Naive thymus-derived CD8-positive, alpha-beta T cell (primary cell): ENCODE data around the gene NDUFV1. TPM values are rescaled to one million over a fixed set of nuclear protein-coding genes. Genes with fewer than 3 reads are reported as not detected.
A peak's percentile ranks its signal among the peaks of the same experiment; 100 is the strongest.

Experiments used
- ATAC-seq, 2 donors: fragments of 150-1000 bp; cut with Tn5 transposase in 1 of 2; sonication (Bioruptor Pico), chemical (Tn5 transposase) in 1 of 2; 1 replicate in 1 of 2; 2 replicates in 1 of 2; pipeline ENCODE4 v1.10.0; 2021; ENCODE audit warnings: mild to moderate bottlenecking in 2 of 2, moderate library complexity in 2 of 2
- POLR2A ChIA-PET: fragments of 350-600 bp; sonication (Branson Sonifier 250); formaldehyde crosslinking; loops from one replicate; lab custom pipeline; 2021; ENCODE audit warnings: antibody characterized with exemption; lab: Charles Lee
- DNase-seq, 10 donors: peaks; one replicate each; pipeline versions ENCODE4 v3.0.0 to v3.0.0-alpha.2; 2020 to 2022
- H3K27ac Mint-ChIP-seq, 10 donors: one replicate each; pipeline ENCODE4 v1.8.0; 2020 to 2022; ENCODE audit warnings: mild to moderate bottlenecking in 10 of 10, mixed read lengths in 10 of 10, moderate library complexity in 4 of 10, inconsistent platforms in 1 of 10
- H3K27me3 Mint-ChIP-seq, 5 donors: one replicate each; pipeline ENCODE4 v1.8.0; 2021 to 2022; ENCODE audit warnings: mixed read lengths in 5 of 5
- H3K36me3 Mint-ChIP-seq, 3 donors: one replicate each; pipeline ENCODE4 v1.8.0; 2020 to 2022; ENCODE audit warnings: mixed read lengths in 3 of 3, mild to moderate bottlenecking in 2 of 3, inconsistent platforms in 1 of 3
- H3K4me1 Mint-ChIP-seq, 4 donors: one replicate each; pipeline ENCODE4 v1.8.0; 2021 to 2022; ENCODE audit warnings: mixed read lengths in 4 of 4
- H3K4me3 Mint-ChIP-seq, 10 donors: one replicate each; pipeline ENCODE4 v1.8.0; 2020 to 2022; ENCODE audit warnings: mild to moderate bottlenecking in 10 of 10, mixed read lengths in 10 of 10, moderate library complexity in 6 of 10, inconsistent platforms in 1 of 10
- H3K9me3 Mint-ChIP-seq, 9 donors: one replicate each; pipeline ENCODE4 v1.8.0; 2020 to 2022; ENCODE audit warnings: mixed read lengths in 9 of 9, mild to moderate bottlenecking in 3 of 9, inconsistent platforms in 1 of 9, moderate library complexity in 1 of 9
- polyA plus RNA-seq, 3 donors: library from polyadenylated mRNA; unstranded; fragments of 300-500 nt; fragmentation: Illumina TruSeq; gene quantifications; one replicate each; pipeline ENCODE4 v1.2.3, GENCODE V29; 2021
- total RNA-seq, 8 experiments: library from RNA in 2 of 8; stranded (reverse) in 2 of 8; gene quantifications; one replicate each; pipeline ENCODE4 v1.2.3 and lab custom pipeline; 2021 to 2026

Gene NDUFV1
- total and polyA plus RNA-seq, 5 experiments from 2014 or later: 122 to 199 (median 123) TPM

DNA sequence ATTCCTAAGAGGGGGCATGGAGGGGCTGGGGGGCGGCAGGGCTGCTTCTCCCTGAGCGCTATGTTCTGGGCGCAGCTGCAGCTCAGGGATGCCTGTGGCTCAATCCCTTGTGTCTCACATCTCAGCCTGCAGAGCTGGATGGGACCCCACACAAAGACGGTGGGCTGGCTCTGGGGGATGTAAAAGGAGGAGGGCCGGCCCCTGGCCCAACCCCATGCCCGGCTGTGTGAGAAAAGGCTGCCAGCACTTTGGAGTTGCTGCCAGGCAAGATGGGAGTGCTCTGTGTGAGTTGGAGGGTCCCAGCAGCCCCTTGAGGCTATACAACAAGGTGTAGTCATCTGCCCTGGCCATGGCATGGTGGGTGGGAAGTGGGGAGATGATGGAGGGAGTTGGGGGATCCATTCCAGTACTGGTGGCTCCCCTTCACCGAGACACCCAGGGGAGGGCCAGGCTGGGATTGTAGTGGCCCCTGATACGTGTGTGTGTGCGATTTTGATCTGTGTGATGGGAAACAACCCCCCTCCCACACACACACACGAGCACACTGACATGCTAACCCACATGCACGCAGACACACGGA, 34.1 kb downstream of the NDUFV1 start:
- H3K27me3 Mint-ChIP-seq: peaks cover 0 to 3% (median 0%) of the 10 kb centered on the region in 5 donors
- peaks cover 0 to 10% (median 4%) of the 10 kb centered on the region in 4 donors for H3K4me1 Mint-ChIP-seq
- H3K4me3 Mint-ChIP-seq: no peak overlapping the region
- H3K36me3 Mint-ChIP-seq: no peaks in the 10 kb centered on the region
- POLR2A ChIA-PET: no interaction called here
- no peaks in the 10 kb centered on the region for H3K9me3 Mint-ChIP-seq
- ATAC-seq: no peak
- DNase-seq: no peak
- no peak overlapping the region for H3K27ac Mint-ChIP-seq

DNA sequence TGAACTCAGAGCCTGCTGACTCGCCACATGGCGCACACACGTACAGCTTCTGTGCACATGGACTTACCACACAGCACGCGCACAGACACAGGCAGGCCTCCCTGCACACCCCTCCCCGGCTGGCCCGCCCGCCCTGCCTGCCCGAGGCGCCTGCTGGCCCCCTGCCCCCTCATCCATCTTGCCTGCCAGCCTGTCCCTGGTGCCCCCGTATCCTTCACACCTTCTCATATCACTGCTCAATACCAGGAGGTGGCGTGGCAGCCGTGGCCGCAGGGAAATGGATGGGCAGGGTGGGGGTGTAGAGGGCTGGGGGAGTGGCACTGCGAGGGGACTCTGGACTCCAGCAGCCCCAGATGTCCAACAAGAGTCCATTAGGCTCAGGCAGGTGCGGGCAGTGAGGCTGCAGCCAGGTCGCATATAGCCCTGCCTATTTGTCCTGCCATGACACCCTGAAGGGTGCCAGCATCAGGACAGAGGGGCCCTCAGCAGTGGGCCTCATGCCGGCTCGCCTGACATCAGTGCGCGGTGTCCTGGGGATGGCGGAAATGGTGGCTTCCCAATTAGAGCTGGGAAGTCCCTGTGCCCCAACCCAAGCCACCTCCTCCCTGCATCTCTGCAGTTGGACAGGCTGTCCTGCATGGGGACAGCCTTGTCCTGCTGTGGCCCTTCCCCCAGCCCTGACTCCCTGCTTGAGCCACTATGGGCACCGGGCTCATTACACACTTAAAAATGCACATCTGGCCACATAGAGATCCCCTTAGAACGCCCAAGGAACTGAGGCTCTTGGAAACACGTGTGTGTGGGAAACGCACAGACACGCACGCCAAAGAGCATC, 34.8 kb downstream of the NDUFV1 start:
- no peak overlapping the region for H3K27ac Mint-ChIP-seq
- H3K4me1 Mint-ChIP-seq: peaks cover 6 to 17% (median 11%) of the 10 kb centered on the region in 4 donors
- H3K4me3 Mint-ChIP-seq: no peak overlapping the region
- POLR2A ChIA-PET: no interaction called here
- DNase-seq (no peak), ATAC-seq (no peak)
- H3K27me3 Mint-ChIP-seq: peaks cover 0 to 3% (median 0%) of the 10 kb centered on the region in 5 donors
- H3K9me3 Mint-ChIP-seq: no peaks in the 10 kb centered on the region
- no peaks in the 10 kb centered on the region for H3K36me3 Mint-ChIP-seq

DNA sequence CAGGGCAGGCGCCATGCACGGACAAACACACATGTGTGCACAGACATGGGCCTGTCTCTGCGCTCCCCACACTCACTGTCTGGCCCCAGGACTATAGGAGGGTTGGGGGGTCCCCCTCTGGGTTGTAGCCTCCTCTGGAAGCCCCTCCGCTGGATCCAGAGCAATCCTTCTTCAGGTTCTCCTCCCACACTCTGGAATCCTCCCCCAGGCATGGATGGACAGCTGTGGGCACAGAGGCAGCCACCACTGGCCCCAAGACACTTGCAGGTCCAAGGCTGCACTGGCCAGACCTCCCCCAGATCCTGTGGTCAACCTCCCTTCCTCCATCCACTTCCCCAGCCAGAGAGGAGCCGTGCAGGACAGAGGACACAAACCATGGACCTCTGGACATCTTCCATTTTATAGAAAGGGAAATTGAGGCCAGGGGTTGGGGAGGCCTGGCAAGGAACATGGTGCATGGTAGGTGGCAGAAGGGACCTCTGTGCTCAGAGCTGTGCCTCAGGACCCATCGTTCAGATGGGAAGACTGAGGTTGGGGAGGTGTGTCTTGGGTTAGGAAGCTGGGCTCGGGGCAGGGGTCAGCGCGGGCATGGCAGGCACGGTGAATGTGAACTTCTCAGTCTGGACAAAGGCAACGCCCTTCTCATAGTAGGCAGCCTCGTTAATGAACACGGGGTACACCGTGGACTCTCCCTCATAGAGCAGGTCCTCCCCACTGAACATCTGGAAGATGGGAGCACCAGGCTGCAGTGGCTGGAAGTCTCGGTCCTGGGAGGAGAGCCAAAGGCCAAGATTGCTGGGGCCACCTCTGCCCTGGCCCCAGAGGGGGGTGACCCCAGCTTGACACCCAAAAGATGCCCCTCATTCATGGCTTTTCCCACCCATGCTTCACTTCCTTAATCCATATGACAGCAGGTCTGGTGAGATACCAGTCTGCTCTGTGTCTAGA, 35.7 kb downstream of the NDUFV1 start:
- ATAC-seq: no peak
- Mint-ChIP-seq H3K36me3 (no peaks in the 10 kb centered on the region), H3K27ac (peak overlapping the region in 1 of 10 donors; percentile 41), H3K9me3 (no peaks in the 10 kb centered on the region), H3K4me1 (peaks cover 12 to 25% (median 19%) of the 10 kb centered on the region in 4 donors), H3K27me3 (peaks cover 0 to 3% (median 0%) of the 10 kb centered on the region in 5 donors), H3K4me3 (no peak overlapping the region)
- DNase-seq: no peak
- POLR2A ChIA-PET: interaction anchor here (1.3 kb wide), 2 partner anchors 10 to 58 kb away, joined by 3 read pairs; partner anchors contain the start of gene GSTP1

DNA sequence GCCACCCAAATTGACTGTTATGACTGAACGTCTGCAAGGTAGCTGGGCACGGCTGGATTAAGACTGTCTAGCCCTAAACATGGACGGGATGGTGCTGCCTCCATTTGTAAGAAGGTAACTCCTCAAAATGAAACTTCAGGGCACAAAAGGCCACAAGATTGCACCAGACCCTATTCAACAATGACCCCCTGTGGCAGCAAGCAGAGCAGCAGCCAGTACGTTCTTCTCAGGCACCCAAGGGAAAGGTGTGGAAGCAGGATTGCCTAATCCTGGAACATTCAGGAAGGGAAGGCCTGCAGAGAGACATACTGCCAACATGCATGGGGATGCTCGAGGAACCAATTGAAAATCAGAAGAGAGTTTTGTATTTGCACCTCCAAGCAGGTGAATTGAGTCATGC, 37.3 kb downstream of the NDUFV1 start:
- Mint-ChIP-seq H3K4me3 (peak overlapping the region in 1 of 10 donors; percentile 52), H3K9me3 (no peaks in the 10 kb centered on the region), H3K27me3 (peaks cover 0 to 3% (median 0%) of the 10 kb centered on the region in 5 donors), H3K36me3 (no peaks in the 10 kb centered on the region), H3K4me1 (peaks cover 15 to 41% (median 34%) of the 10 kb centered on the region in 4 donors), H3K27ac (peak overlapping the region in 1 of 10 donors; percentile 29)
- DNase-seq (no peak), ATAC-seq (no peak)
- POLR2A ChIA-PET: interaction anchor here (8.6 kb wide), 1 partner anchor 13 kb away, joined by 61 read pairs; the partner anchor contains the start of gene NUDT8

DNA sequence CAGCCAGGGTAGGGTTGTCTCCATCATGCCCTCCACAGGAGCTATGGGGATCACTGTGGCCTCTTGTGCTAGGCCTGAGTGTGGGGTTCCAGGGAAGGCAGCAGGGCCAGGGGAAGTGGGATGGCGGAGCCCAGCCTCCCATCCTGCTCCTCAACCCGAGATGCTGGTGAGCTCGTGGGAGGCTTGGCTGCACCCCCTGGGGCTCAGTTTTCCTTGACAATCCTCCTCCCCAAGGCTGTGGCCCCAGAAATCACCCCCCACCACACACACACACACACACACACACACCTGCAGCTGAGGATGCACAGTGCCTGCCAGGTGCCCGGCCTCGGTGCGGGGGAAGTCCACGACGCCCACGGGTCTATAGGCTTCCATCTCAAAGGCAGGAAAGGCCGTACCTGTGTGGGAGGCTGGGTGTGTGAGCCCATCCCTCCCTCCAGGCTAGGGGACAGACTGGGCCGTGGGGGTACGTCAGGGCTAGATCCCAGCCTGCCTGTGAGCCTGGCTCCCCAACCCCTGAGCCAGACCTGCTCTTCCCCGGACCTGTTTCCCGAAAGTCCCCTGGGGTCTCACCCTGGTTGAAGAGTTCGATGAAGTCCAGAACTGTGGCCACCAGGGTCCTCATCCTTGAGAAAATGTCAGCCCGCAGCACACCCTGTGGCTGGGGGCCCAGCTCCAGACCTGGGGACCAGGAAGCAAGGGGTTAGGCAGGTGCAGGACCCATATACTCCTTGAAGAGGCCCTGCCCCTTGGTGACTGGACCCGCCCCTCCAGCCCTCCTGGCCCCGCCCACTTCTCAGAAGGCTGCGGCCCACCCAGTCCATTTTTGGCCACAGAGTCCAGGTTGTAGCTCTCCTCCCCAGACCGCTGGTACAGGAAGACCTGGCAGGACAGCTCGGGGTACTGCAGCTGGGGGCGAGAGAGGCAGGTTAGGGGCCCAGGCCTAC, 38.0 kb downstream of the NDUFV1 start:
- Mint-ChIP-seq H3K36me3 (no peaks in the 10 kb centered on the region), H3K4me3 (no peak overlapping the region), H3K27ac (no peak overlapping the region), H3K27me3 (peaks cover 0 to 3% (median 0%) of the 10 kb centered on the region in 5 donors), H3K4me1 (peaks cover 17 to 48% (median 41%) of the 10 kb centered on the region in 4 donors), H3K9me3 (no peaks in the 10 kb centered on the region)
- DNase-seq (no peak), ATAC-seq (no peak)
- POLR2A ChIA-PET: interaction anchor here (8.6 kb wide), 1 partner anchor 14 kb away, joined by 61 read pairs; the partner anchor contains the start of gene NUDT8

- Mint-ChIP-seq H3K36me3 (no peaks in the 10 kb centered on the region), H3K27me3 (no peaks in the 10 kb centered on the region), H3K4me3 (peak overlapping the region in 9 of 10 donors; percentile 41 to 80 (median 69)), H3K9me3 (no peaks in the 10 kb centered on the region), H3K27ac (peak overlapping the region in 7 of 10 donors; percentile 14 to 89 (median 42)), H3K4me1 (peaks cover 19 to 55% (median 49%) of the 10 kb centered on the region in 4 donors)
- no peak for DNase-seq
- POLR2A ChIA-PET: interaction anchor here (0.6 to 8.6 kb wide), 2 partner anchors 15 to 251 kb away, joined by 5 to 61 read pairs; partner anchors contain the start of gene NUDT8
- no peak for ATAC-seq
These were observed 39.1 kb downstream of the NDUFV1 start for GRCh38 chr11:67645521-67646461.

DNA sequence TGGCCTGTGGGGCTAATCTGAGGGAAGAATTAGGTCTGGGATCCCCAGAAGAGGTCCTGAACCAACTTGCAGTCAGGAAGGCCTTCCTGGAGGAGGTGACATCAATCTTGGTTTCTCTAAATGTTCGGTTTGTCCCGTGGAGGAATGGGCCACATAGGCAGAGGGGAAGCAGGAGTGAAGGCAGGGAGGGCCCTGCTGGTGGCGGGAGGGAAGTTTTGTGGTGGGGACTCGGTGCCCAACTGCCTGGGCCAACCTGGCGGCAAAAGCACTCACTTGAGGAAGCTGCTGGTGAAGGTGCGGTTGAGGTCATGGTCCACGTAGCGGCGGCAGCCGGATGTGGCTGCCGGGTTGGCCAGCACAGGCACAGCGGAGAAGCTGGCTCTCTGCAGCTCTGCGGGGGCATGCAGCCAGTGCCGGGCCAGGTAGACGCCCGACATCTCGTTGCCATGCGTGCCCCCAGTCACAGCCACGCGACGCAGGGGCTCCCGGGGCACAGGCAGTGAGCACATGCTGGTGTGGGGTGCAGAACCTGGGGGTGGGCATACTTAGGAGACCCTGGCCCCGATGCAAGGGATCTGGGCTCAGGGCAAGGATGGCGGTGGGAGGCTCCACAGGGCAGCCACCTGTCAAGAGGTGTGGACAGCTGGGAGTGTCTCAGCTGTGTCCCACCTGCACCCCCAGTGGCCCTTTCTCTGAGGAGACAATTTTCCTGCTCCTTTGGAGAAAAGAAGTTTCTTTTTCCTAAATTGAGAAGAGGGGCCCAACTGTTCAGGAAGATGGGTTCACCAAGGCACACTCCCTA, 40.0 kb downstream of the NDUFV1 start:
- H3K4me1 Mint-ChIP-seq: peaks cover 19 to 59% (median 50%) of the 10 kb centered on the region in 4 donors
- POLR2A ChIA-PET: interaction anchor here (0.6 to 8.6 kb wide), 3 partner anchors 16 to 376 kb away, joined by 3 to 61 read pairs (median 5); partner anchors contain the start of gene NUDT8

DNA sequence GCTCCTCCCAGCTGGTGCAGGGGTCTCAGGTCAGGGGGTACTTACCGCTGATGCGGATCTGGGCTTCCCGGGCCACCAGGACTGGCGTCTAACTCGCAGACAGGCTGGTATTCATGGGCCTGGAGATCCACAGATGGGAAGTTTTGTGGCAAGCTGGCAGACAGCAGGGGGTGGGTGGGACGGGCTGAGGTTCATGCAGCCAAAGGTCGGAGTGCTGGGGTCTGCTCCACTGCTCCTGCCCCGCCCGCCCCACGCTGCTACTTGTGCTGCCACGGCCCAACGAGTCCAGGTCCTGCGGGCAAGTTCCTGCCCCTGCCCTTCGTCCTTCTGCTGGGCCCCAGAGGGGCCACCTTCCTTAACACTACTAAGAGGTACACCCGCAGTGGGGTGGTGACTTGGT, 40.7 kb downstream of the NDUFV1 start:
- DNase-seq: no peak
- H3K4me3 Mint-ChIP-seq: peak overlapping the region in 5 of 10 donors; percentile 33 to 54 (median 43)
- H3K27ac Mint-ChIP-seq: peak overlapping the region in 2 of 10 donors; percentile 40 to 66
- peaks cover 19 to 59% (median 50%) of the 10 kb centered on the region in 4 donors for H3K4me1 Mint-ChIP-seq
- H3K9me3 Mint-ChIP-seq: no peaks in the 10 kb centered on the region
- no peaks in the 10 kb centered on the region for H3K36me3 Mint-ChIP-seq
- ATAC-seq: no peak
- POLR2A ChIA-PET: interaction anchor here (1.3 to 8.6 kb wide), 2 partner anchors 17 to 377 kb away, joined by 3 to 61 read pairs; partner anchors contain the start of gene NUDT8
- no peaks in the 10 kb centered on the region for H3K27me3 Mint-ChIP-seq

More for the DNA sequence above, 40.0 kb downstream of the NDUFV1 start:
- no peaks in the 10 kb centered on the region for H3K36me3 Mint-ChIP-seq
- H3K9me3 Mint-ChIP-seq: no peaks in the 10 kb centered on the region
- H3K27ac Mint-ChIP-seq: peak overlapping the region in 9 of 10 donors; percentile 10 to 89 (median 41)
- H3K27me3 Mint-ChIP-seq: no peaks in the 10 kb centered on the region
- DNase-seq (peak in 7 of 10 donors; percentile 19 to 39 (median 31)), ATAC-seq (peak; percentile 28 to 37)
- H3K4me3 Mint-ChIP-seq: peak overlapping the region; percentile 50 to 80 (median 68)

DNA sequence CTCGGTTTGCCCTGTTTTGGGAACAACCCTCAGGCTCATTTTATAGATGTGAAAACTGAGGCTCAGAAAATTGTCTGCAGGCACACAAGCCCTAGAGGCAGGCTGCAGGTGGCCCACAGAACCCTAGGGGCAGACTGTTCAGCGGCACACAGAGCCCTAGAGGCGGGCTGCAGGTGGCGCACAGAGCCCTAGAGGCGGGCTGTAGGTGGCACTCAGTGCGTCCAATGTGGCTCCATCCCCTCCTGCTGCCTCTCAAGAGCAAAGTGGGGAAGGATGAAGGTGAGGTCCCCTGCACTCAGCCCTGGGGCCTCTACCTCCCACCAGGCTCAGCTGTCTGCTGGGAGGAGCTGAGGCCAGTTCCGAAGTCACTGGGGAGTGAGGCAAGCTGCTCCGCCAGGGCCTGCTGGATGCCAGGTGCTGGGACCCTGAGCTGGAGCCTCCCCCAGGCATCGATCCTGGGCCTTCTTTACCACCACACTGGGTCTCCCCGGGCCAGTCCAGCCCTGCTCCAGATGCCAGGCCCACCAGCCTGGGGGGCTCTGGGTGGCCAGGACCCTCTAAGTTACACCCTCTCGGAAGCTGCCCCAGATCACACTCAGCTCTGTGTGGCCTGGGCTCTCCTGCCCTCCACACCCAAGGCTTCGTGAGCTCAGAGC, 41.5 kb downstream of the NDUFV1 start:
- Mint-ChIP-seq H3K27ac (peak overlapping the region in 5 of 10 donors; percentile 27 to 73 (median 71)), H3K9me3 (no peaks in the 10 kb centered on the region), H3K4me3 (peak overlapping the region; percentile 2 to 67 (median 46)), H3K36me3 (no peaks in the 10 kb centered on the region), H3K4me1 (peaks cover 19 to 59% (median 50%) of the 10 kb centered on the region in 4 donors), H3K27me3 (no peaks in the 10 kb centered on the region)
- ATAC-seq (peak; percentile 86 to 90), DNase-seq (peak; percentile 27 to 78 (median 55))
- POLR2A ChIA-PET: interaction anchor here (0.9 to 8.6 kb wide), 2 partner anchors 17 to 140 kb away, joined by 3 to 61 read pairs; partner anchors contain the start of genes CDK2AP2 and NUDT8
